Prostate gland (tissue), 2 donors: Measurements from ENCODE around the gene XPR1.

Experiments used
- POLR2A ChIP-seq: fragments of 450-650 bp; IDR thresholded peaks from one replicate; pipeline ENCODE4 v1.6.1; 2016; ENCODE audit warnings: antibody characterized with exemption, mild to moderate bottlenecking
- POLR2AphosphoS5 ChIP-seq: sonication (generic); formaldehyde crosslinking; IDR thresholded peaks from one replicate; pipeline ENCODE4 v1.6.1; 2017; ENCODE audit warnings: antibody characterized with exemption
- TF ChIP-seq, protein P1 (sequence below), 4 experiments: fragments of 200-600 bp in 2 of 4; fragments of 450-650 bp in 2 of 4; sonication (generic) in 2 of 4; IDR thresholded peaks; 1 replicate in 3 of 4; 2 replicates in 1 of 4; pipeline ENCODE4 v1.5.1; 2016 to 2019; ENCODE audit warnings: antibody characterized with exemption in 4 of 4, mild to moderate bottlenecking in 2 of 4, moderate library complexity in 2 of 4

- TF ChIP-seq POLR2AphosphoS5 (no peak), POLR2A (no peak)
- TF ChIP-seq, protein P1, sequence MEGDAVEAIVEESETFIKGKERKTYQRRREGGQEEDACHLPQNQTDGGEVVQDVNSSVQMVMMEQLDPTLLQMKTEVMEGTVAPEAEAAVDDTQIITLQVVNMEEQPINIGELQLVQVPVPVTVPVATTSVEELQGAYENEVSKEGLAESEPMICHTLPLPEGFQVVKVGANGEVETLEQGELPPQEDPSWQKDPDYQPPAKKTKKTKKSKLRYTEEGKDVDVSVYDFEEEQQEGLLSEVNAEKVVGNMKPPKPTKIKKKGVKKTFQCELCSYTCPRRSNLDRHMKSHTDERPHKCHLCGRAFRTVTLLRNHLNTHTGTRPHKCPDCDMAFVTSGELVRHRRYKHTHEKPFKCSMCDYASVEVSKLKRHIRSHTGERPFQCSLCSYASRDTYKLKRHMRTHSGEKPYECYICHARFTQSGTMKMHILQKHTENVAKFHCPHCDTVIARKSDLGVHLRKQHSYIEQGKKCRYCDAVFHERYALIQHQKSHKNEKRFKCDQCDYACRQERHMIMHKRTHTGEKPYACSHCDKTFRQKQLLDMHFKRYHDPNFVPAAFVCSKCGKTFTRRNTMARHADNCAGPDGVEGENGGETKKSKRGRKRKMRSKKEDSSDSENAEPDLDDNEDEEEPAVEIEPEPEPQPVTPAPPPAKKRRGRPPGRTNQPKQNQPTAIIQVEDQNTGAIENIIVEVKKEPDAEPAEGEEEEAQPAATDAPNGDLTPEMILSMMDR (IDR thresholded peaks at IDR 0.05): no peak
These were observed 269.5 kb downstream of the XPR1 start for GRCh38 chr1:180901076-180901990.
